GM12878 (cell line): ENCODE data around the gene CRY1. TPM values are rescaled to one million over a fixed set of nuclear protein-coding genes. Genes with fewer than 3 reads are reported as not detected.

Experiments
- ATAC-seq: fragments of 200-7000 bp; cut with Tn5 transposase; 3 replicates; pipeline ENCODE4 v1.9.1; 2020; ENCODE audit warnings: mild to moderate bottlenecking, moderate library complexity
- BruUV-seq: library from RNA; stranded (reverse); fragments of 400-500 nt; replicated peaks from 2 replicates; lab custom pipeline; 2021; lab: Mats Ljungman, UMichigan
- CTCF ChIA-PET: fragments of 300-600 bp; sonication (Branson Sonifier 250); formaldehyde crosslinking; extraction: SDS; loops from one replicate; lab custom pipeline; 2021; ENCODE audit warnings: inconsistent platforms; lab: Yijun Ruan, JAX
- POLR2A ChIA-PET: fragments of 350-600 bp; formaldehyde crosslinking; extraction: SDS; loops from one replicate; lab custom pipeline; 2021; ENCODE audit warnings: inconsistent platforms; lab: Charles Lee
- RAD21 ChIA-PET: fragments of 300-600 bp; sonication (Branson Sonifier 250); formaldehyde crosslinking; loops from one replicate; lab custom pipeline; 2023; ENCODE audit warnings: antibody characterized with exemption; ENCODE audit not compliant: unreplicated experiment; lab: Charles Lee
- SMC1A ChIA-PET: fragments of 300-600 bp; sonication (Branson Sonifier 250); formaldehyde crosslinking; loops from one replicate; lab custom pipeline; 2023; ENCODE audit not compliant: unreplicated experiment, uncharacterized antibody; lab: Charles Lee
- DNase-seq: peaks from one replicate; pipeline ENCODE4 v3.0.0-alpha.2; 2011; ENCODE audit warnings: low read depth, low spot score
- FAIRE-seq: peaks from 3 replicates; lab custom pipeline; 2011; peaks lifted over from hg19 to GRCh38; lab: Jason Lieb, UNC
- H2AFZ ChIP-seq: 2 replicates; pipeline ENCODE4 v1.6.0; 2011; ENCODE audit warnings: low read depth, low read length, control low read depth; ENCODE audit not compliant: control insufficient read depth
- H3K27ac ChIP-seq: 2 replicates; pipeline ENCODE4 v1.5.1; 2011; ENCODE audit warnings: control low read depth; ENCODE audit not compliant: control insufficient read depth, insufficient read depth
- H3K27me3 ChIP-seq, 2 experiments: replicated peaks in 1 of 2; 2 replicates each; pipeline versions ENCODE4 v1.6.0 to v1.6.1; 2011; ENCODE audit warnings: low read length in 1 of 2; ENCODE audit not compliant: control insufficient read depth in 2 of 2, insufficient read depth in 2 of 2
- H3K36me3 ChIP-seq, 2 experiments: 2 replicates each; pipeline ENCODE4 v1.5.1; 2011; ENCODE audit warnings: low read length in 1 of 2; ENCODE audit not compliant: control insufficient read depth in 2 of 2, insufficient read depth in 2 of 2
- H3K4me1 ChIP-seq: 2 replicates; pipeline ENCODE4 v1.6.1; 2011; ENCODE audit warnings: mild to moderate bottlenecking, low read length, moderate library complexity, mixed read lengths; ENCODE audit not compliant: control insufficient read depth, insufficient read depth
- H3K4me2 ChIP-seq: 2 replicates; pipeline ENCODE4 v1.6.0; 2011; ENCODE audit warnings: control low read depth; ENCODE audit not compliant: control insufficient read depth, insufficient read depth
- H3K4me3 ChIP-seq: fragments of 200-600 bp; sonication (generic); 2 replicates; pipeline ENCODE4 v1.5.1; 2016
- H3K79me2 ChIP-seq: 2 replicates; pipeline ENCODE4 v1.6.0; 2011; ENCODE audit warnings: low read length; ENCODE audit not compliant: control insufficient read depth, insufficient read depth
- H3K9ac ChIP-seq: 2 replicates; pipeline ENCODE4 v1.8.0; 2011; ENCODE audit warnings: low read length, control low read depth, mixed read lengths; ENCODE audit not compliant: control insufficient read depth, insufficient read depth
- H3K9me3 ChIP-seq: replicated peaks from 3 replicates; pipeline ENCODE4 v1.5.1; 2011; ENCODE audit warnings: mild to moderate bottlenecking, low read length; ENCODE audit not compliant: control insufficient read depth, insufficient read depth
- H4K20me1 ChIP-seq: 2 replicates; pipeline ENCODE4 v1.6.0; 2011; ENCODE audit not compliant: control insufficient read depth, insufficient read depth
- IRF4 ChIP-seq: IDR thresholded peaks from 2 replicates; pipeline ENCODE4 v1.6.1; 2011; ENCODE audit warnings: low read depth, low read length
- KAT2A ChIP-seq: conservative IDR thresholded peaks from 2 replicates; pipeline ENCODE4 v1.6.1; 2011; ENCODE audit warnings: low read depth, low read length; ENCODE audit not compliant: control insufficient read depth
- MEF2B ChIP-seq: fragments of 450-650 bp; IDR thresholded peaks from 2 replicates; pipeline ENCODE4 v1.6.1; 2018; ENCODE audit warnings: mild to moderate bottlenecking, moderate library complexity; ENCODE audit not compliant: partially characterized antibody, poor library complexity, severe bottlenecking
- NFYB ChIP-seq: IDR thresholded peaks from 2 replicates; pipeline ENCODE4 v1.6.1; 2011; ENCODE audit warnings: low read depth, mild to moderate bottlenecking, low read length, improper control_type of control experiment, moderate library complexity; ENCODE audit not compliant: insufficient read depth
- PAX5 ChIP-seq: IDR thresholded peaks from 2 replicates; pipeline ENCODE4 v1.6.1; 2011; ENCODE audit warnings: low read depth, low read length, borderline replicate concordance
- RELA ChIP-seq: fragments of 450-650 bp; IDR thresholded peaks from 2 replicates; pipeline ENCODE4 v1.8.0; 2014; ENCODE audit warnings: borderline replicate concordance; ENCODE audit not compliant: partially characterized antibody
- SIX5 ChIP-seq: IDR thresholded peaks from 2 replicates; pipeline ENCODE4 v1.6.1; 2011; ENCODE audit warnings: mild to moderate bottlenecking, low read depth, low read length, moderate library complexity; ENCODE audit not compliant: severe bottlenecking
- SMAD1 ChIP-seq: fragments of 450-650 bp; IDR thresholded peaks from 2 replicates; pipeline ENCODE4 v1.6.1; 2018; ENCODE audit warnings: mild to moderate bottlenecking, low read depth; ENCODE audit not compliant: partially characterized antibody
- SREBF1 ChIP-seq: IDR thresholded peaks from 2 replicates; pipeline ENCODE4 v1.6.1; 2012; ENCODE audit warnings: mild to moderate bottlenecking, low read length
- SUZ12 ChIP-seq: fragments of 200-600 bp; sonication (generic); IDR thresholded peaks from one replicate; pipeline ENCODE4 v1.6.1; 2018; ENCODE audit warnings: antibody characterized with exemption, mild to moderate bottlenecking; ENCODE audit not compliant: unreplicated experiment
- TAF1 ChIP-seq: IDR thresholded peaks from 2 replicates; pipeline ENCODE4 v1.6.1; 2011; ENCODE audit warnings: mild to moderate bottlenecking, low read depth, low read length, borderline replicate concordance
- TBL1XR1 ChIP-seq: IDR thresholded peaks from 2 replicates; pipeline ENCODE4 v1.6.1; 2012; ENCODE audit warnings: low read depth, low read length, improper control_type of control experiment
- ZNF622 ChIP-seq: fragments of 450-650 bp; IDR thresholded peaks from 2 replicates; pipeline ENCODE4 v1.6.1; 2017; ENCODE audit warnings: mild to moderate bottlenecking, inconsistent platforms
- WGBS: methylation state at CpG from one replicate; pipeline ENCODE4 v1.1.6; 2016; ENCODE audit warnings: low lambda C conversion rate; ENCODE audit not compliant: insufficient replicate concordance, insufficient coverage; ENCODE audit errors: missing lambda C conversion rate; 5-methylcytosine and 5-hydroxymethylcytosine counted together
- in situ Hi-C: fragments of 300-500 bp; cut with MboI; formaldehyde crosslinking; loops from 9 replicates; pipeline ENCODE4 v1.14.3; 2018; ENCODE audit warnings: mixed read lengths
- intact Hi-C: fragments of 100-400 bp; cut with micrococcal nuclease; formaldehyde crosslinking; loops from one replicate; pipeline ENCODE4 v1.14.2; 2022; ENCODE audit not compliant: unreplicated experiment
- polyA plus RNA-seq, 11 experiments: library from polyadenylated mRNA; depleted of rRNA in 4 of 11; unstranded in 6 of 11; stranded (reverse) in 5 of 11; fragments of >200 nt; fragmentation: Nextera tagmentation in 4 of 11; fragmentation: Illumina TruSeq in 1 of 11; extraction: Ambion mirVana in 4 of 11; extraction: Trizol in 1 of 11; gene quantifications; 1 replicate in 1 of 11; 2 replicates in 10 of 11; pipeline versions ENCODE4 v1.2.1 to v1.2.3, GENCODE V29; 2011 to 2016; ENCODE audit warnings: inconsistent platforms in 2 of 11, missing spikeins in 2 of 11, low read depth in 1 of 11
- total RNA-seq, 4 experiments: library from RNA; depleted of rRNA in 3 of 4; stranded (reverse); fragments of >200 nt in 3 of 4; fragmentation: Illumina TruSeq in 1 of 4; extraction: Trizol in 1 of 4; gene quantifications; 2 replicates each; pipeline versions ENCODE4 v1.2.1 to v1.2.3, GENCODE V29; 2013 to 2021
- TF ChIP-seq, protein P1 (sequence below): fragments of 450-650 bp; IDR thresholded peaks from 2 replicates; pipeline ENCODE4 v1.6.1; 2014; ENCODE audit warnings: mild to moderate bottlenecking
- TF ChIP-seq, protein P2 (sequence below): fragments of 450-650 bp; formaldehyde crosslinking; IDR thresholded peaks from 2 replicates; pipeline ENCODE4 v1.4.0; 2020; ENCODE audit warnings: mild to moderate bottlenecking, moderate library complexity
- TF ChIP-seq, protein P3 (sequence below): IDR thresholded peaks from 2 replicates; pipeline ENCODE4 v1.6.1; 2012; ENCODE audit warnings: low read depth, low read length, improper control_type of control experiment
- TF ChIP-seq, protein P4 (sequence below): fragments of 450-650 bp; IDR thresholded peaks from 2 replicates; pipeline ENCODE4 v1.6.1; 2018; ENCODE audit warnings: mild to moderate bottlenecking, low read depth, moderate library complexity; ENCODE audit not compliant: partially characterized antibody

CRY1 gene
- total and polyA plus RNA-seq, 10 of the 15 experiments (the other 5 are each of a cell fraction or from before 2014, with no cell fraction given), result 1.6 to 10.9 (median 5.4) TPM

DNA sequence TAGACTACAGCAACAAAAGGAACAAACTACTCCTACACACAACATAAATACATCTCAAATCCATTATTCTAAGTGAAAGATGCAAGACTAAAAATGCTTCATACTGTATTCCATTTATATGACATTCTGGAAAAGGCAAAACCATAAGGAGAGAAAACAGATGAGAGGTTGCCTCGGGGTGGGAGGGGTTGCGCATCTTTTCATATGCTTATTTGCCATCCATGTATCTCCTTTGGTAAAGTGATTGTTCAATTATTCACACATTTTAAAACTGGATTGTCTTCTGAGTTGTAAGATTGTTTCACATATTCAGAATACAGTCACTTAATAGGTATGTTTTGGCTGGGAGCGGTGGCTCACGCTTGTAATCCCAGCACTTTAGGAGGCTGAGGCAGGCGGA is 142.8 kb downstream of the CRY1 start:
- FAIRE-seq, result no peak
- in situ Hi-C loops, result no loop called here
- TF ChIP-seq SREBF1 (no peak), SMAD1 (no peak), MEF2B (no peak), PAX5 (no peak), NFYB (no peak), SIX5 (no peak), IRF4 (no peak), SUZ12 (no peak), TAF1 (no peak), ZNF622 (no peak), TBL1XR1 (no peak), KAT2A (no peak), RELA (no peak)
- TF ChIP-seq, protein P1, sequence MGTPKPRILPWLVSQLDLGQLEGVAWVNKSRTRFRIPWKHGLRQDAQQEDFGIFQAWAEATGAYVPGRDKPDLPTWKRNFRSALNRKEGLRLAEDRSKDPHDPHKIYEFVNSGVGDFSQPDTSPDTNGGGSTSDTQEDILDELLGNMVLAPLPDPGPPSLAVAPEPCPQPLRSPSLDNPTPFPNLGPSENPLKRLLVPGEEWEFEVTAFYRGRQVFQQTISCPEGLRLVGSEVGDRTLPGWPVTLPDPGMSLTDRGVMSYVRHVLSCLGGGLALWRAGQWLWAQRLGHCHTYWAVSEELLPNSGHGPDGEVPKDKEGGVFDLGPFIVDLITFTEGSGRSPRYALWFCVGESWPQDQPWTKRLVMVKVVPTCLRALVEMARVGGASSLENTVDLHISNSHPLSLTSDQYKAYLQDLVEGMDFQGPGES, result no peak
- TF ChIP-seq, protein P2, sequence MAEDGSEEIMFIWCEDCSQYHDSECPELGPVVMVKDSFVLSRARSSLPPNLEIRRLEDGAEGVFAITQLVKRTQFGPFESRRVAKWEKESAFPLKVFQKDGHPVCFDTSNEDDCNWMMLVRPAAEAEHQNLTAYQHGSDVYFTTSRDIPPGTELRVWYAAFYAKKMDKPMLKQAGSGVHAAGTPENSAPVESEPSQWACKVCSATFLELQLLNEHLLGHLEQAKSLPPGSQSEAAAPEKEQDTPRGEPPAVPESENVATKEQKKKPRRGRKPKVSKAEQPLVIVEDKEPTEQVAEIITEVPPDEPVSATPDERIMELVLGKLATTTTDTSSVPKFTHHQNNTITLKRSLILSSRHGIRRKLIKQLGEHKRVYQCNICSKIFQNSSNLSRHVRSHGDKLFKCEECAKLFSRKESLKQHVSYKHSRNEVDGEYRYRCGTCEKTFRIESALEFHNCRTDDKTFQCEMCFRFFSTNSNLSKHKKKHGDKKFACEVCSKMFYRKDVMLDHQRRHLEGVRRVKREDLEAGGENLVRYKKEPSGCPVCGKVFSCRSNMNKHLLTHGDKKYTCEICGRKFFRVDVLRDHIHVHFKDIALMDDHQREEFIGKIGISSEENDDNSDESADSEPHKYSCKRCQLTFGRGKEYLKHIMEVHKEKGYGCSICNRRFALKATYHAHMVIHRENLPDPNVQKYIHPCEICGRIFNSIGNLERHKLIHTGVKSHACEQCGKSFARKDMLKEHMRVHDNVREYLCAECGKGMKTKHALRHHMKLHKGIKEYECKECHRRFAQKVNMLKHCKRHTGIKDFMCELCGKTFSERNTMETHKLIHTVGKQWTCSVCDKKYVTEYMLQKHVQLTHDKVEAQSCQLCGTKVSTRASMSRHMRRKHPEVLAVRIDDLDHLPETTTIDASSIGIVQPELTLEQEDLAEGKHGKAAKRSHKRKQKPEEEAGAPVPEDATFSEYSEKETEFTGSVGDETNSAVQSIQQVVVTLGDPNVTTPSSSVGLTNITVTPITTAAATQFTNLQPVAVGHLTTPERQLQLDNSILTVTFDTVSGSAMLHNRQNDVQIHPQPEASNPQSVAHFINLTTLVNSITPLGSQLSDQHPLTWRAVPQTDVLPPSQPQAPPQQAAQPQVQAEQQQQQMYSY (CRISPR knock-in tag), result no peak
- TF ChIP-seq, protein P3, sequence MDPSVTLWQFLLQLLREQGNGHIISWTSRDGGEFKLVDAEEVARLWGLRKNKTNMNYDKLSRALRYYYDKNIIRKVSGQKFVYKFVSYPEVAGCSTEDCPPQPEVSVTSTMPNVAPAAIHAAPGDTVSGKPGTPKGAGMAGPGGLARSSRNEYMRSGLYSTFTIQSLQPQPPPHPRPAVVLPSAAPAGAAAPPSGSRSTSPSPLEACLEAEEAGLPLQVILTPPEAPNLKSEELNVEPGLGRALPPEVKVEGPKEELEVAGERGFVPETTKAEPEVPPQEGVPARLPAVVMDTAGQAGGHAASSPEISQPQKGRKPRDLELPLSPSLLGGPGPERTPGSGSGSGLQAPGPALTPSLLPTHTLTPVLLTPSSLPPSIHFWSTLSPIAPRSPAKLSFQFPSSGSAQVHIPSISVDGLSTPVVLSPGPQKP, result no peak
- TF ChIP-seq, protein P4, sequence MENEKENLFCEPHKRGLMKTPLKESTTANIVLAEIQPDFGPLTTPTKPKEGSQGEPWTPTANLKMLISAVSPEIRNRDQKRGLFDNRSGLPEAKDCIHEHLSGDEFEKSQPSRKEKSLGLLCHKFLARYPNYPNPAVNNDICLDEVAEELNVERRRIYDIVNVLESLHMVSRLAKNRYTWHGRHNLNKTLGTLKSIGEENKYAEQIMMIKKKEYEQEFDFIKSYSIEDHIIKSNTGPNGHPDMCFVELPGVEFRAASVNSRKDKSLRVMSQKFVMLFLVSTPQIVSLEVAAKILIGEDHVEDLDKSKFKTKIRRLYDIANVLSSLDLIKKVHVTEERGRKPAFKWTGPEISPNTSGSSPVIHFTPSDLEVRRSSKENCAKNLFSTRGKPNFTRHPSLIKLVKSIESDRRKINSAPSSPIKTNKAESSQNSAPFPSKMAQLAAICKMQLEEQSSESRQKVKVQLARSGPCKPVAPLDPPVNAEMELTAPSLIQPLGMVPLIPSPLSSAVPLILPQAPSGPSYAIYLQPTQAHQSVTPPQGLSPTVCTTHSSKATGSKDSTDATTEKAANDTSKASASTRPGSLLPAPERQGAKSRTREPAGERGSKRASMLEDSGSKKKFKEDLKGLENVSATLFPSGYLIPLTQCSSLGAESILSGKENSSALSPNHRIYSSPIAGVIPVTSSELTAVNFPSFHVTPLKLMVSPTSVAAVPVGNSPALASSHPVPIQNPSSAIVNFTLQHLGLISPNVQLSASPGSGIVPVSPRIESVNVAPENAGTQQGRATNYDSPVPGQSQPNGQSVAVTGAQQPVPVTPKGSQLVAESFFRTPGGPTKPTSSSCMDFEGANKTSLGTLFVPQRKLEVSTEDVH, result no peak

More for the DNA sequence above, 142.8 kb downstream of the CRY1 start:
- H3K4me2 ChIP-seq, result no peak overlapping the region
- WGBS, result 93% methylated on average over 5 of the region's 5 CpGs
- no peaks in the 10 kb centered on the region for H4K20me1 ChIP-seq
- H3K36me3 ChIP-seq, result no peaks in the 10 kb centered on the region
- BruUV-seq, result no TSS peak
- SMC1A ChIA-PET, result no interaction called here
- H3K4me1 ChIP-seq, result no peaks in the 10 kb centered on the region
- H3K79me2 ChIP-seq, result no peaks in the 10 kb centered on the region
- peaks cover 5% of the 10 kb centered on the region; the same call in 2 of the 3 replicates for H3K9me3 ChIP-seq
- DNase-seq, result no peak
- H3K27me3 ChIP-seq, result no peaks in the 10 kb centered on the region
- RAD21 ChIA-PET, result no interaction called here
- intact Hi-C loops, result no loop called here
- no peak overlapping the region for H3K9ac ChIP-seq
- POLR2A ChIA-PET, result no interaction called here
- CTCF ChIA-PET, result no interaction called here
- no peak for ATAC-seq
- H2AFZ ChIP-seq, result no peak overlapping the region
- no peak overlapping the region for H3K4me3 ChIP-seq
- H3K27ac ChIP-seq, result no peak overlapping the region
